HG03457 (cell line): Measurements from ENCODE around the gene MAMDC4.
A peak's percentile ranks its signal among the peaks of the same experiment; 100 is the strongest.
"Not testable (repeated sequence)": the region's sequence is repeated elsewhere in the genome, so short reads cannot be mapped to it uniquely, and the experiment has no call there.

Experiments
- ATAC-seq: cut with Tn5 transposase; IDR thresholded peaks from one replicate; pipeline ENCODE4 v1.9.1; 2021; ENCODE audit warnings: moderate number of reproducible peaks; ENCODE audit not compliant: unreplicated experiment

MAMDC4 gene

GRCh38 chr9:136860529-136860928 is 8.4 kb downstream of the MAMDC4 start:
- ATAC-seq, result no peak

- ATAC-seq, result no peak
Measured at GRCh38 chr9:136860933-136861873, 9.1 kb downstream of the MAMDC4 start.

- no peak for ATAC-seq
Measured at GRCh38 chr9:136861874-136862457, 9.8 kb downstream of the MAMDC4 start.

- ATAC-seq, result no peak
Measured at GRCh38 chr9:136862849-136863622, 10.9 kb downstream of the MAMDC4 start.

GRCh38 chr9:136863623-136864273 is 11.6 kb downstream of the MAMDC4 start:
- no peak for ATAC-seq

- ATAC-seq, result no peak
Measured at GRCh38 chr9:136865041-136865767, 13.1 kb downstream of the MAMDC4 start.

- ATAC-seq, result peak; percentile 6
Measured at GRCh38 chr9:136865768-136866103, 13.6 kb downstream of the MAMDC4 start.

GRCh38 chr9:136866898-136867421 is 14.8 kb downstream of the MAMDC4 start:
- not testable (repeated sequence) for ATAC-seq

GRCh38 chr9:136867480-136867879 is 15.3 kb downstream of the MAMDC4 start:
- ATAC-seq, result no peak

- no peak for ATAC-seq
Measured at GRCh38 chr9:136867917-136868316, 15.8 kb downstream of the MAMDC4 start.

GRCh38 chr9:136868644-136869043 is 16.5 kb downstream of the MAMDC4 start:
- ATAC-seq, result no peak

GRCh38 chr9:136869611-136870010 is 17.5 kb downstream of the MAMDC4 start:
- not testable (repeated sequence) for ATAC-seq

- no peak for ATAC-seq
Measured at GRCh38 chr9:136875155-136875554, 23.0 kb downstream of the MAMDC4 start.

GRCh38 chr9:136876476-136876875 is 24.3 kb downstream of the MAMDC4 start:
- no peak for ATAC-seq

- ATAC-seq, result no peak
Measured at GRCh38 chr9:136880651-136881050, 28.5 kb downstream of the MAMDC4 start.

GRCh38 chr9:136881691-136882108 is 29.6 kb downstream of the MAMDC4 start:
- no peak for ATAC-seq

GRCh38 chr9:136882109-136882946 is 30.2 kb downstream of the MAMDC4 start:
- no peak for ATAC-seq

- not testable (repeated sequence) for ATAC-seq
Measured at GRCh38 chr9:136882947-136883283, 30.8 kb downstream of the MAMDC4 start.

GRCh38 chr9:136883670-136884069 is 31.5 kb downstream of the MAMDC4 start:
- not testable (repeated sequence) for ATAC-seq
